Measurements from ENCODE around the gene BACE1.

GRCh38 chr11:117356126-117356890 lies 40.3 kb upstream of the BACE1 start:
- TF ChIP-seq CTCF (IDR thresholded peaks at IDR 0.05) (no peak), USF2 (IDR thresholded peaks at IDR 0.05; ENCODE audit: borderline replicate concordance, low read depth, low read length) (no peak), RAD21 (IDR thresholded peaks at IDR 0.05; ENCODE audit: low read length) (no peak), SMC3 (IDR thresholded peaks at IDR 0.05; ENCODE audit: low read depth, low read length) (no peak)

All from SK-N-SH (cell line).